Activated CD4-positive, alpha-beta T cell treated with anti-CD3 and anti-CD28 coated beads, Interleukin-2, amount 50 U/mL, for 24 hours (primary cell): ENCODE measurements around the gene CHERP.
"Not testable (repeated sequence)": the region's sequence is repeated elsewhere in the genome, so short reads cannot be mapped to it uniquely, and the experiment has no call there.

Experiments
- DNase-seq, 2 donors: peaks; one replicate each; pipeline ENCODE4 v3.0.0-alpha.2; 2020; ENCODE audit warnings: low read depth in 1 of 2, low spot score in 1 of 2

The CHERP gene

GRCh38 chr19:16482745-16483144, 59.5 kb downstream of the CHERP start:
- DNase-seq, result no peak

GRCh38 chr19:16477311-16477710, 64.9 kb downstream of the CHERP start:
- no peak for DNase-seq

GRCh38 chr19:16476401-16476800, 65.8 kb downstream of the CHERP start:
- DNase-seq, result no peak

- no peak for DNase-seq
Measured at GRCh38 chr19:16473875-16474392, 68.3 kb downstream of the CHERP start.

- DNase-seq, result no peak
Measured at GRCh38 chr19:16472992-16473391, 69.2 kb downstream of the CHERP start.

- DNase-seq, result not testable (repeated sequence)
Measured at GRCh38 chr19:16472559-16472899, 69.7 kb downstream of the CHERP start.

- no peak for DNase-seq
Measured at GRCh38 chr19:16470911-16471811, 71.1 kb downstream of the CHERP start.

- no peak for DNase-seq
Measured at GRCh38 chr19:16470541-16470910, 71.7 kb downstream of the CHERP start.
